ENCODE measurements around the gene TMEM204.

Gene TMEM204

DNA sequence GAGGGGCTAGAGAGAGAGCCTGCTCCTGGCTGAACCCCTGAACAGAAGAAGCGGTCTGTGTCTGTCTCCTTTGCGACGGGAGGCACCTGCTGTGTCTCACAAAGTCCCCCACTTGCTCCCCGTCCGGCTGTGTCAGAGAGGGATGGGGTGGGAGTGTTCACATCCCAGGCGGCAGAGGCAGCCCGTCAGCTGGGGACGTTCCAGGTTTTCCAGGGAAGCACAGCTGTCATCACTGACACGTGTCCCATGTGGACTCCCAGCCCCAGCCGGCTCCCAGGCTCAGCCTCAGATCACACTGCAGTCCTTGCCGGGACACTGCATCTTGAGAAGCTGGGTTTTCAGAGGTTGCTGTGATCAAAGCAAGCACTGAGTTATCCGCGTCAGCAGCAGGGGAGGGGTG lies 38.8 kb upstream of the TMEM204 start:
- CTCF ChIA-PET, result interaction anchor here (1.0 kb wide), 1 partner anchor 66 kb away, joined by 3 read pairs; no protein-coding TSS in a partner anchor
- Histone ChIP-seq H3K4me1 (ENCODE audit: control extremely low read depth in 1 of 4, control insufficient read depth in 4 of 4, insufficient read depth in 4 of 4, low read length in 3 of 4) (peaks cover 2 to 21% (median 18%) of the 10 kb centered on the region in 4 experiments), H3K27ac (ENCODE audit: insufficient read depth in 1 of 2, low read depth in 1 of 2, low read length in 2 of 2, poor library complexity in 1 of 2, severe bottlenecking in 2 of 2) (no peak overlapping the region), H3K27me3 (replicated peaks in 2 of 5; ENCODE audit: control insufficient read depth in 4 of 5, insufficient read depth in 5 of 5, low read length in 4 of 5) (no peaks in the 10 kb centered on the region), H3K9me3 (ENCODE audit: control extremely low read depth in 1 of 5, control insufficient read depth in 4 of 5, insufficient read depth in 2 of 5, low read depth in 1 of 5, low read length in 4 of 5) (no peaks in the 10 kb centered on the region), H3K4me3 (ENCODE audit: control insufficient read depth in 1 of 7, extremely low read depth in 1 of 7, insufficient read depth in 4 of 7, low read depth in 2 of 7, low read length in 6 of 7) (peak overlapping the region in 2 of 7 experiments; percentile 26 to 82), H3K36me3 (ENCODE audit: control insufficient read depth in 4 of 4, insufficient read depth in 4 of 4, low read length in 3 of 4) (peaks cover 3 to 55% (median 31%) of the 10 kb centered on the region in 4 experiments)
- WGBS (ENCODE audit: insufficient coverage), result 94% methylated on average over 13 of the region's 13 CpGs
- POLR2A ChIA-PET, result no interaction called here
- DNase-seq, result no peak

DNA sequence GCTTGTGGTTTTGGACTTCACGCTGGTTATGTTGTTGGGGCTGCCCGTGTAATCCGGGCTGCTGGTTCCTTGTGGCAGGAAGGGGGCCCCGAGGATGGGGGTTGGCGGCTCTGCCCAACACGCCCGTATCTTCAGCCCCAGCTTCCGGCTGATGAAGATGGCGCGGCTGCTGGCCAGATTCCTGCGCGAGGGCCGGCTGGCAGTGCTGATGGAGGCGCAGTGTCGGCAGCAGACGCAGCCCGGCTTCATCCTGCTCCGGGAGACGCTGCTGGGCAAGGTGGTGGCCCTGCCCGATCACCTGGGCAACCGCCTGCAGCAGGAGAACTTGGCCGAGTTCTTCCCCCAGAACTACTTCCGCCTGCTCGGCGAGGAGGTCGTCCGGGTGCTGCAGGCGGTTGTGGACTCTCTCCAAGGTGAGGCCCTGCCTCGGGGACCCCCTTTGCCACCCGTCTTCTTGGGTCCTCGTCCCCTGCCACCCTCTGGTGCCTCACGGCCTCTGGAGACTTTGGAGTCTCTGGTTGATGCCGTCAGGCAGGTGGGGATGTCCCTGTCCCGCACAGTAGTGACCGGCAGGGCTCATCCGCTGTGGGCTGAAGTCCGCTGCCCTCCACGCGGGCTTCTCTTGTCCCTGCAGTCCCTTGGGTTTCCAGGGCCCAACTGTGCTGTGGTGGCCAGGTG lies 38.1 kb upstream of the TMEM204 start:
- Histone ChIP-seq H3K27ac (ENCODE audit: insufficient read depth in 1 of 2, low read depth in 1 of 2, low read length in 2 of 2, poor library complexity in 1 of 2, severe bottlenecking in 2 of 2) (no peak overlapping the region), H3K9me3 (ENCODE audit: control extremely low read depth in 1 of 5, control insufficient read depth in 4 of 5, insufficient read depth in 2 of 5, low read depth in 1 of 5, low read length in 4 of 5) (no peaks in the 10 kb centered on the region), H3K36me3 (ENCODE audit: control insufficient read depth in 4 of 4, insufficient read depth in 4 of 4, low read length in 3 of 4) (peaks cover 4 to 62% (median 34%) of the 10 kb centered on the region in 4 experiments), H3K4me1 (ENCODE audit: control extremely low read depth in 1 of 4, control insufficient read depth in 4 of 4, insufficient read depth in 4 of 4, low read length in 3 of 4) (peaks cover 2 to 21% (median 18%) of the 10 kb centered on the region in 4 experiments), H3K4me3 (ENCODE audit: control insufficient read depth in 1 of 7, extremely low read depth in 1 of 7, insufficient read depth in 4 of 7, low read depth in 2 of 7, low read length in 6 of 7) (no peak overlapping the region), H3K27me3 (replicated peaks in 2 of 5; ENCODE audit: control insufficient read depth in 4 of 5, insufficient read depth in 5 of 5, low read length in 4 of 5) (no peaks in the 10 kb centered on the region)
- ChIA-PET POLR2A (no interaction called here), CTCF (interaction anchor here (1.4 kb wide), 1 partner anchor 43 kb away, joined by 4 read pairs; no protein-coding TSS in a partner anchor)
- DNase-seq, result peak in 1 of 3 donors; percentile 66
- 88% methylated on average over 35 of the region's 39 CpGs for WGBS (ENCODE audit: insufficient coverage)

DNA sequence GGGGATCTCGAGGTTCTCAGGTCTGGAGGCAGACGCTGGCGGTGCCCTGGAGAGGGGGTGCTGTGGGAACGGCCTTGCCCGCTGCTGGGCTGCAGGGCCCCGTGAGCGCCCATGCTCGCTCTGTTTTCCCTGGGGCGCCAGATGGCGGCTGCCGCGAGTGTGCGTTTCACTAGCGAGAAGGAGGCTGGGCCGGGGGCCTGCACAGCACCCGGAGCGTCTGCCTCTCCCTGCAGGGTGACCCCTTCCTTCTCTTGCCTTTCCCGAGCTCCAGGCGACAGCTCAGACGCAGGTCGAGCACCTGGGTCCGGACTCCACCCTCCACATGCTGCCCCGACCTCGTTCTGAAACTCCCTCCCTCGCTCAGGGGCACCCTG lies 37.6 kb upstream of the TMEM204 start:
- Histone ChIP-seq H3K27me3 (replicated peaks in 2 of 5; ENCODE audit: control insufficient read depth in 4 of 5, insufficient read depth in 5 of 5, low read length in 4 of 5) (no peaks in the 10 kb centered on the region), H3K27ac (ENCODE audit: insufficient read depth in 1 of 2, low read depth in 1 of 2, low read length in 2 of 2, poor library complexity in 1 of 2, severe bottlenecking in 2 of 2) (no peak overlapping the region), H3K36me3 (ENCODE audit: control insufficient read depth in 4 of 4, insufficient read depth in 4 of 4, low read length in 3 of 4) (peaks cover 5 to 67% (median 37%) of the 10 kb centered on the region in 4 experiments), H3K4me3 (ENCODE audit: control insufficient read depth in 1 of 7, extremely low read depth in 1 of 7, insufficient read depth in 4 of 7, low read depth in 2 of 7, low read length in 6 of 7) (no peak overlapping the region), H3K9me3 (ENCODE audit: control extremely low read depth in 1 of 5, control insufficient read depth in 4 of 5, insufficient read depth in 2 of 5, low read depth in 1 of 5, low read length in 4 of 5) (no peaks in the 10 kb centered on the region), H3K4me1 (ENCODE audit: control extremely low read depth in 1 of 4, control insufficient read depth in 4 of 4, insufficient read depth in 4 of 4, low read length in 3 of 4) (peaks cover 2 to 21% (median 18%) of the 10 kb centered on the region in 4 experiments)
- ChIA-PET CTCF (interaction anchor here (1.4 kb wide), 1 partner anchor 42 kb away, joined by 4 read pairs; no protein-coding TSS in a partner anchor), POLR2A (no interaction called here)
- DNase-seq, result no peak
- WGBS (ENCODE audit: insufficient coverage), result 97% methylated on average over 23 of the region's 25 CpGs

DNA sequence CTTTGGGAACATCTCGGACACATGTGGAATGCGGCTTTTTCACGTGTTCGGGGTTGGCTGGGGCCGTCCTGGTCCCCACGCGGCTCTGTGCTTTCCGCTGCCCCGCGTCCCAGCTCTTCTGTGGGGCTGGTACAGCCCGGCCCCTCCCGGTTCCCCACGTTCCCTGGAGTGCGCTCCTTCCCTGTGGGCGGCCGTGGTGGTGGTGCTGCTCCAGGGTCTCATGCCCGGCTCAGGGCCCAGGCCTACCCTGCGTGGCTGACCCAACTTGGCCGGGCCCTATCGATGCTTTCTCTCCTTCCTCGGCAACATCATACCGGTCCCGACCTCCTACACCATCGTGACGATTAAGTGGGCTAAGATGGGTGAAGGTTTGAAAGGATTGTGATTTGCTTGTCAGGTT lies 37.0 kb upstream of the TMEM204 start:
- H3K4me1 ChIP-seq (ENCODE audit: control extremely low read depth in 1 of 4, control insufficient read depth in 4 of 4, insufficient read depth in 4 of 4, low read length in 3 of 4), result peaks cover 2 to 21% (median 18%) of the 10 kb centered on the region in 4 experiments

DNA sequence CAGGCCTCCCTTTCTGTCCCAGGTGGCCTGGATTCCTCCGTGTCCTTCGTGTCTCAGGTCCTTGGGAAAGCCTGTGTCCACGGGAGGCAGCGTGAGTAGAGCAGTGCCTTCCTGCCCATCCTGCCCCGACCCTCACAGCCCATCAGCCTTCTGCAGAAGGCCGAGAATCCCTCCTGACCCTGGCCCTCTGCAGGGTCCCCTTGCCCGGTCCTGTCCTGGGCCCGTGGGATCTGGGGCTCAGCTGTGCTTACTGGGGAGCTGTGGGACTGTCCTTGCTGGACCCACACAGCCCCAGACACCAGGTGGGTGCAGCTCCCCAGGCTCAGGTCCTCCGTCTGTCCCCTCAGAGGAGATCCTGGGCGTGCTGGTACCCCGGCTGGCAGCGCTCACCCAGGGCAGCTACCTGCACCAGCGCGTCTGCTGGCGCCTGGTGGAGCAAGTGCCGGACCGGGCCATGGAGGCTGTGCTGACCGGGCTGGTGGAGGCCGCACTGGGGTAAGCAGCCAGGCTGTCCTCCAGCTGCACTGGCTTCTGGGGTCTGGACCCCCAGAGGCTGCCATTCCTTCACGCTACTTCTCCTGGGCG lies 36.4 kb upstream of the TMEM204 start:
- CTCF ChIA-PET, result interaction anchor here (1.4 kb wide), 1 partner anchor 41 kb away, joined by 4 read pairs; no protein-coding TSS in a partner anchor
- no peak overlapping the region for H3K4me3 ChIP-seq (ENCODE audit: control insufficient read depth in 1 of 7, extremely low read depth in 1 of 7, insufficient read depth in 4 of 7, low read depth in 2 of 7, low read length in 6 of 7)
- peaks cover 5 to 79% (median 43%) of the 10 kb centered on the region in 4 experiments for H3K36me3 ChIP-seq (ENCODE audit: control insufficient read depth in 4 of 4, insufficient read depth in 4 of 4, low read length in 3 of 4)
- H3K4me1 ChIP-seq (ENCODE audit: control extremely low read depth in 1 of 4, control insufficient read depth in 4 of 4, insufficient read depth in 4 of 4, low read length in 3 of 4), result peaks cover 2 to 21% (median 18%) of the 10 kb centered on the region in 4 experiments
- H3K27ac ChIP-seq (ENCODE audit: insufficient read depth in 1 of 2, low read depth in 1 of 2, low read length in 2 of 2, poor library complexity in 1 of 2, severe bottlenecking in 2 of 2), result no peak overlapping the region
- no peaks in the 10 kb centered on the region for H3K27me3 ChIP-seq (replicated peaks in 2 of 5; ENCODE audit: control insufficient read depth in 4 of 5, insufficient read depth in 5 of 5, low read length in 4 of 5)
- H3K9me3 ChIP-seq (ENCODE audit: control extremely low read depth in 1 of 5, control insufficient read depth in 4 of 5, insufficient read depth in 2 of 5, low read depth in 1 of 5, low read length in 4 of 5), result no peaks in the 10 kb centered on the region
- no peak for DNase-seq
- POLR2A ChIA-PET, result no interaction called here
- 96% methylated on average over 21 of the region's 21 CpGs for WGBS (ENCODE audit: insufficient coverage)

More for the DNA sequence above, 37.0 kb upstream of the TMEM204 start:
- H3K36me3 ChIP-seq (ENCODE audit: control insufficient read depth in 4 of 4, insufficient read depth in 4 of 4, low read length in 3 of 4), result peaks cover 5 to 73% (median 40%) of the 10 kb centered on the region in 4 experiments
- H3K9me3 ChIP-seq (ENCODE audit: control extremely low read depth in 1 of 5, control insufficient read depth in 4 of 5, insufficient read depth in 2 of 5, low read depth in 1 of 5, low read length in 4 of 5), result no peaks in the 10 kb centered on the region
- POLR2A ChIA-PET, result no interaction called here
- no peak overlapping the region for H3K27ac ChIP-seq (ENCODE audit: insufficient read depth in 1 of 2, low read depth in 1 of 2, low read length in 2 of 2, poor library complexity in 1 of 2, severe bottlenecking in 2 of 2)
- 95% methylated on average over 20 of the region's 25 CpGs for WGBS (ENCODE audit: insufficient coverage)
- no peaks in the 10 kb centered on the region for H3K27me3 ChIP-seq (replicated peaks in 2 of 5; ENCODE audit: control insufficient read depth in 4 of 5, insufficient read depth in 5 of 5, low read length in 4 of 5)
- DNase-seq, result no peak
- no peak overlapping the region for H3K4me3 ChIP-seq (ENCODE audit: control insufficient read depth in 1 of 7, extremely low read depth in 1 of 7, insufficient read depth in 4 of 7, low read depth in 2 of 7, low read length in 6 of 7)
- CTCF ChIA-PET, result interaction anchor here (1.4 kb wide), 1 partner anchor 42 kb away, joined by 4 read pairs; no protein-coding TSS in a partner anchor

DNA sequence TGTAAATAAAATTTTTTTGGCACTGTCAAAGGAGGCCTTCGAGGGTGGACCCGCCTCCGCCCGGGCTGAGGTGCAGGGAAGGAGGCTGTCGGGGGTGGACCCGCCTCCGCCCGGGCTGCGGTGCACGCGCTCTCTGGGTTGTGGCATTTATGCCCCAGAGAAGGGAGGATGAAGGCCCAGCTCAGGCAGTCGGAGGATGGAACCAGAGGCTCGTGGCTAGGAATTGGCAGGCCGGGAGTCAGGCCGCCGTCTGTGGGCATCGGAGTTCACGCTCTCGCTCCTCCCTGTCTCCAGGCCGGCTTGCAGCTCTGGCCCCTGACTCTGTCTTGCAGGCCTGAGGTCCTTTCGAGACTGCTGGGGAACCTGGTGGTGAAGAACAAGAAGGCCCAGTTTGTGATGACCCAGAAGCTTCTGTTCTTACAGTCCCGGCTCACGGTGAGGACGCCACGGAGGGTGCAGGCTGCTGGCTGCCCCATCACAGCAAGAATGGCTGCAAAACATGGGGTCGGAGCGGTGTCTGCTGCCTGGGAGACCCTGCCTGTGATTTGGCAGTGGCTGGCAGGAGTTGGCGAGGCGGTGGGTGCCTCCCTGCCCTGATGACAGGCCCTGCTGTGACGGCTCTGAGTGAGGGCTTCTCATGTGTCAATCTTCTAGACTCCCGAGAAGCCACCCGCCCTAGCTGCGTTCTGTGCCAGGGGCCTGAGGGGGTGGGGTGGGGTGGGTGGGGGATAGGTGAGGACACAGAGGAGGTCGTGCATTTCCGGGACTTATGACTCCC lies 34.4 kb upstream of the TMEM204 start:
- 97% methylated on average over 32 of the region's 35 CpGs for WGBS (ENCODE audit: insufficient coverage)
- H3K36me3 ChIP-seq (ENCODE audit: control insufficient read depth in 4 of 4, insufficient read depth in 4 of 4, low read length in 3 of 4), result peaks cover 5 to 95% (median 57%) of the 10 kb centered on the region in 4 experiments

More for the DNA sequence above, 34.4 kb upstream of the TMEM204 start:
- H3K4me1 ChIP-seq (ENCODE audit: control extremely low read depth in 1 of 4, control insufficient read depth in 4 of 4, insufficient read depth in 4 of 4, low read length in 3 of 4), result peaks cover 0 to 9% (median 7%) of the 10 kb centered on the region in 4 experiments
- no peaks in the 10 kb centered on the region for H3K27me3 ChIP-seq (replicated peaks in 2 of 5; ENCODE audit: control insufficient read depth in 4 of 5, insufficient read depth in 5 of 5, low read length in 4 of 5)
- ChIA-PET POLR2A (no interaction called here), CTCF (no interaction called here)
- H3K9me3 ChIP-seq (ENCODE audit: control extremely low read depth in 1 of 5, control insufficient read depth in 4 of 5, insufficient read depth in 2 of 5, low read depth in 1 of 5, low read length in 4 of 5), result no peaks in the 10 kb centered on the region
- H3K27ac ChIP-seq (ENCODE audit: insufficient read depth in 1 of 2, low read depth in 1 of 2, low read length in 2 of 2, poor library complexity in 1 of 2, severe bottlenecking in 2 of 2), result no peak overlapping the region
- no peak for DNase-seq
- H3K4me3 ChIP-seq (ENCODE audit: control insufficient read depth in 1 of 7, extremely low read depth in 1 of 7, insufficient read depth in 4 of 7, low read depth in 2 of 7, low read length in 6 of 7), result no peak overlapping the region

Measured in common myeloid progenitor, CD34-positive (primary cell).